PC-3 (cell line): ENCODE measurements around the gene DNAH2.

Experiments
- CTCF ChIP-seq: fragments of 300-600 bp; sonication (generic); conservative IDR thresholded peaks from 2 replicates; pipeline ENCODE4 v1.5.1; 2017; ENCODE audit warnings: antibody characterized with exemption, low read depth, mild to moderate bottlenecking, low read length
- EZH2 ChIP-seq: fragments of 300-600 bp; sonication (generic); IDR thresholded peaks from one replicate; pipeline ENCODE4 v1.6.1; 2017; ENCODE audit warnings: antibody characterized with exemption, mild to moderate bottlenecking, low read length; ENCODE audit not compliant: unreplicated experiment

- no peak for TF ChIP-seq CTCF
- TF ChIP-seq EZH2: no peak
Observed at GRCh38 chr17:7789131-7789530, 71.6 kb downstream of the DNAH2 start.
